Esophagus squamous epithelium (tissue), 4 donors: Measurements from ENCODE around the gene B9D2.

Source experiments
- POLR2A ChIP-seq, 4 donors: fragments of 450-650 bp; IDR thresholded peaks; one replicate each; pipeline ENCODE4 v1.6.1; 2017; ENCODE audit warnings: antibody characterized with exemption in 4 of 4, mild to moderate bottlenecking in 4 of 4, moderate library complexity in 3 of 4
- TF ChIP-seq, protein P1 (sequence below), 6 experiments: fragments of 450-650 bp in 4 of 6; fragments of 200-600 bp in 2 of 6; sonication (generic) in 2 of 6; IDR thresholded peaks; one replicate each; pipeline ENCODE4 v1.5.1; 2016 to 2019; ENCODE audit warnings: antibody characterized with exemption in 6 of 6, mild to moderate bottlenecking in 4 of 6, moderate library complexity in 4 of 6

- TF ChIP-seq, protein P1, sequence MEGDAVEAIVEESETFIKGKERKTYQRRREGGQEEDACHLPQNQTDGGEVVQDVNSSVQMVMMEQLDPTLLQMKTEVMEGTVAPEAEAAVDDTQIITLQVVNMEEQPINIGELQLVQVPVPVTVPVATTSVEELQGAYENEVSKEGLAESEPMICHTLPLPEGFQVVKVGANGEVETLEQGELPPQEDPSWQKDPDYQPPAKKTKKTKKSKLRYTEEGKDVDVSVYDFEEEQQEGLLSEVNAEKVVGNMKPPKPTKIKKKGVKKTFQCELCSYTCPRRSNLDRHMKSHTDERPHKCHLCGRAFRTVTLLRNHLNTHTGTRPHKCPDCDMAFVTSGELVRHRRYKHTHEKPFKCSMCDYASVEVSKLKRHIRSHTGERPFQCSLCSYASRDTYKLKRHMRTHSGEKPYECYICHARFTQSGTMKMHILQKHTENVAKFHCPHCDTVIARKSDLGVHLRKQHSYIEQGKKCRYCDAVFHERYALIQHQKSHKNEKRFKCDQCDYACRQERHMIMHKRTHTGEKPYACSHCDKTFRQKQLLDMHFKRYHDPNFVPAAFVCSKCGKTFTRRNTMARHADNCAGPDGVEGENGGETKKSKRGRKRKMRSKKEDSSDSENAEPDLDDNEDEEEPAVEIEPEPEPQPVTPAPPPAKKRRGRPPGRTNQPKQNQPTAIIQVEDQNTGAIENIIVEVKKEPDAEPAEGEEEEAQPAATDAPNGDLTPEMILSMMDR (IDR thresholded peaks at IDR 0.05) = no peak
- TF ChIP-seq POLR2A (IDR thresholded peaks at IDR 0.05) = no peak
Observed at GRCh38 chr19:41386442-41386841, 22.5 kb upstream of the B9D2 start.
